Dedifferentiated amniotic fluid mesenchymal stem cell (primary cell): ENCODE measurements around the gene OSER1.
"Not testable (repeated sequence)": the region's sequence is repeated elsewhere in the genome, so short reads cannot be mapped to it uniquely, and the experiment has no call there.

Source experiments
- DNase-seq: peaks from one replicate; pipeline ENCODE4 v3.0.0-alpha.2; 2016; ENCODE audit errors: extremely low spot score

OSER1 gene

GRCh38 chr20:44210406-44211176 is at the start of gene OSER1:
Gene OSER1, minus strand, starts transcription at chr20:44210771. Its CDS starts 3,814 bp downstream, at chr20:44206957.
- DNase-seq: peak; percentile 97

GRCh38 chr20:44258226-44258890 is 47.8 kb upstream of the OSER1 start:
- DNase-seq: no peak

GRCh38 chr20:44256961-44257360 is 46.4 kb upstream of the OSER1 start:
- no peak for DNase-seq

- DNase-seq: no peak
Measured at GRCh38 chr20:44255942-44256341, 45.4 kb upstream of the OSER1 start.

GRCh38 chr20:44254073-44254472 is 43.5 kb upstream of the OSER1 start:
- DNase-seq: no peak

- no peak for DNase-seq
Measured at GRCh38 chr20:44253528-44253927, 43.0 kb upstream of the OSER1 start.

- DNase-seq: no peak
Measured at GRCh38 chr20:44251284-44251683, 40.7 kb upstream of the OSER1 start.

- DNase-seq: no peak
Measured at GRCh38 chr20:44248410-44248759, 37.8 kb upstream of the OSER1 start.

GRCh38 chr20:44247586-44248409 is 37.2 kb upstream of the OSER1 start:
- DNase-seq: no peak

- DNase-seq: no peak
Measured at GRCh38 chr20:44247131-44247571, 36.6 kb upstream of the OSER1 start, which contains the start of gene GDAP1L1. Gene GDAP1L1, plus strand, starts transcription at chr20:44247308. Its CDS starts 27 bp downstream, at chr20:44247335.

- no peak for DNase-seq
Measured at GRCh38 chr20:44245977-44246376, 35.4 kb upstream of the OSER1 start.

GRCh38 chr20:44241796-44242195 is 31.2 kb upstream of the OSER1 start:
- DNase-seq: no peak

GRCh38 chr20:44236840-44237239 is 26.3 kb upstream of the OSER1 start:
- DNase-seq: not testable (repeated sequence)

- no peak for DNase-seq
Measured at GRCh38 chr20:44235702-44236101, 25.1 kb upstream of the OSER1 start.

GRCh38 chr20:44234566-44235317 is 24.2 kb upstream of the OSER1 start:
- DNase-seq: no peak

GRCh38 chr20:44233436-44234016 is 23.0 kb upstream of the OSER1 start:
- no peak for DNase-seq

GRCh38 chr20:44232469-44232856 is 21.9 kb upstream of the OSER1 start:
- DNase-seq: not testable (repeated sequence)

- no peak for DNase-seq
Measured at GRCh38 chr20:44231713-44232468, 21.3 kb upstream of the OSER1 start.

GRCh38 chr20:44231193-44231592 is 20.6 kb upstream of the OSER1 start:
- no peak for DNase-seq

GRCh38 chr20:44228465-44229258 is 18.1 kb upstream of the OSER1 start:
- DNase-seq: no peak
